ENCODE results near the gene PHYHD1. TPM values are rescaled to one million over a fixed set of nuclear protein-coding genes. Genes with fewer than 3 reads are reported as not detected.

The PHYHD1 gene
- polyA plus RNA-seq, 2 of the 4 experiments (the other 2 are of a cell fraction) = not detected

DNA sequence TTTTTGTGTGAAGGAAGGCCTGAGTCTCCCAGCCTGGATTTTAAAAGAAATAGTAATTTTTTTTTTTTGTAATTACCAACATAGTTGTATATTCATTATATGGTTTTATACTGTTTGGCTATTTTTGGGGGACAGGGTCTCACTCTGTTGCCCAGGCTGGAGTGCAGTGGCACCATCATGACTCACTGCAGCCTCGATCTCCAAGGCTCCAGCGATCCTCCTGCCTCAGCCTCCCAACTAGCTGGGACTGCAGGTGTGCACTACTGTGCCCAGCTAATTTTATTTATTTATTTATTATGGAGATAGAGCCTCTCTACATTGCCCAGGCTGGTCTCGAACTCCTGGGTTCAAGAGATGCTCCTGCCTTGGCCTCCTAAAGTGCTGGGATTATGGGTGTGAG lies 33.7 kb upstream of the PHYHD1 start:
- Histone ChIP-seq H3K4me3 (no peak overlapping the region), H3K4me2 (no peak overlapping the region), H3K27ac (no peak overlapping the region), H3K9me3 (no peaks in the 10 kb centered on the region), H3K4me1 (peaks cover 31% of the 10 kb centered on the region)
- TF ChIP-seq EHF (CRISPR knock-in tag; IDR thresholded peaks at IDR 0.05) (no peak), EHMT2 (IDR thresholded peaks at IDR 0.05; ENCODE audit: low read depth) (no peak), SREBF2 (IDR thresholded peaks at IDR 0.05) (no peak), HEYL (CRISPR knock-in tag; IDR thresholded peaks at IDR 0.05) (no peak), CBX2 (IDR thresholded peaks at IDR 0.05; ENCODE audit: borderline replicate concordance, low read depth) (no peak), CHD2 (IDR thresholded peaks at IDR 0.05; ENCODE audit: low read length, partially characterized antibody) (no peak), CBX8 (IDR thresholded peaks at IDR 0.05) (no peak), CEBPB (IDR thresholded peaks at IDR 0.05) (no peak), FOSL2 (IDR thresholded peaks at IDR 0.05) (no peak), FOSL2 (CRISPR knock-in tag; IDR thresholded peaks at IDR 0.05) (no peak), TP53 (CRISPR knock-in tag; IDR thresholded peaks at IDR 0.05) (no peak), KDM1A (IDR thresholded peaks at IDR 0.05; ENCODE audit: low read depth) (no peak), HOXB5 (CRISPR knock-in tag; IDR thresholded peaks at IDR 0.05) (no peak), SMC3 (IDR thresholded peaks at IDR 0.05) (no peak)
- TF ChIP-seq, protein P1, sequence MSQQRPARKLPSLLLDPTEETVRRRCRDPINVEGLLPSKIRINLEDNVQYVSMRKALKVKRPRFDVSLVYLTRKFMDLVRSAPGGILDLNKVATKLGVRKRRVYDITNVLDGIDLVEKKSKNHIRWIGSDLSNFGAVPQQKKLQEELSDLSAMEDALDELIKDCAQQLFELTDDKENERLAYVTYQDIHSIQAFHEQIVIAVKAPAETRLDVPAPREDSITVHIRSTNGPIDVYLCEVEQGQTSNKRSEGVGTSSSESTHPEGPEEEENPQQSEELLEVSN (IDR thresholded peaks at IDR 0.05; ENCODE audit: borderline replicate concordance, low read depth) = no peak
- TF ChIP-seq, protein P2, sequence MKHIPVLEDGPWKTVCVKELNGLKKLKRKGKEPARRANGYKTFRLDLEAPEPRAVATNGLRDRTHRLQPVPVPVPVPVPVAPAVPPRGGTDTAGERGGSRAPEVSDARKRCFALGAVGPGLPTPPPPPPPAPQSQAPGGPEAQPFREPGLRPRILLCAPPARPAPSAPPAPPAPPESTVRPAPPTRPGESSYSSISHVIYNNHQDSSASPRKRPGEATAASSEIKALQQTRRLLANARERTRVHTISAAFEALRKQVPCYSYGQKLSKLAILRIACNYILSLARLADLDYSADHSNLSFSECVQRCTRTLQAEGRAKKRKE (CRISPR knock-in tag; IDR thresholded peaks at IDR 0.05; ENCODE audit: low read depth) = no peak
- WGBS (ENCODE audit: missing lambda C conversion rate) = 93% methylated on average over 3 of the region's 3 CpGs
- FAIRE-seq (no peak), ATAC-seq (no peak), DNase-seq (ENCODE audit: low read depth in 1 of 2, low spot score in 1 of 2) (no peak)
- ChIA-PET CTCF (interaction anchor here (1.2 to 3.2 kb wide), 3 partner anchors 13 to 41 kb away, joined by 3 to 13 read pairs (median 4); no protein-coding TSS in a partner anchor), POLR2A (no interaction called here)

DNA sequence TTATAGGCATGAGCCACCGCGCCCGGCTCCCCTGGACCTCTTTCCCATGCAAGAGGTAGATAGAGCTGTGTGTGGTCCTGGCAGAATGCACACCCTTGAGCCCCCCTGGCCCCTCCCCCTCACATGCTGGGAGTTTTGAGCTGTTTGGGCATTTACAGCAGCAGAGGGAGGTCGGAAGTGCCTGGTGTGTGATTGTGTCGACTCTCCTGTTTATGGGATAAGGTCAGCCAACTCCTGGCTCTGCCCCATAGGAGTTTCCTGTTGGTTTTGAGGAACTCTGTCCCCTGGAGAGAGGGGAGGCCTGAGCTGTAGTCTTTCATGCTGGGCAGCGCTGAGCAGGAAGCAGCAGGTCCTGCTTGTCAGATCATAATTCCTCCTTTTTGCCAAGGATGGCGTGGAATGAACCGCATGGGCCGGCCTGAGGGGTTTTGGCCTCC lies 32.9 kb upstream of the PHYHD1 start:
- H3K4me2 ChIP-seq = no peak overlapping the region
- H3K9me3 ChIP-seq = no peaks in the 10 kb centered on the region
- peaks cover 40% of the 10 kb centered on the region for H3K4me1 ChIP-seq
- FAIRE-seq (no peak), ATAC-seq (no peak), DNase-seq (ENCODE audit: low read depth in 1 of 2, low spot score in 1 of 2) (no peak)
- TF ChIP-seq RNF2 (IDR thresholded peaks at IDR 0.05; ENCODE audit: borderline replicate concordance, low read depth) (no peak), TP53 (CRISPR knock-in tag; IDR thresholded peaks at IDR 0.05) (no peak), CBX2 (IDR thresholded peaks at IDR 0.05; ENCODE audit: borderline replicate concordance, low read depth) (no peak), FOSL2 (IDR thresholded peaks at IDR 0.05) (no peak), FOSL2 (CRISPR knock-in tag; IDR thresholded peaks at IDR 0.05) (no peak), JUNB (IDR thresholded peaks at IDR 0.05) (no peak), FOSB (CRISPR knock-in tag; IDR thresholded peaks at IDR 0.05) (no peak), CBX8 (IDR thresholded peaks at IDR 0.05) (no peak), EHMT2 (IDR thresholded peaks at IDR 0.05; ENCODE audit: low read depth) (no peak), MYC (IDR thresholded peaks at IDR 0.05; ENCODE audit: borderline replicate concordance, low read length) (no peak), CHD2 (IDR thresholded peaks at IDR 0.05; ENCODE audit: low read length, partially characterized antibody) (no peak), EHF (CRISPR knock-in tag; IDR thresholded peaks at IDR 0.05) (no peak), CEBPB (IDR thresholded peaks at IDR 0.05) (no peak), NR3C1 (IDR thresholded peaks at IDR 0.05) (no peak)
- TF ChIP-seq, protein P3, sequence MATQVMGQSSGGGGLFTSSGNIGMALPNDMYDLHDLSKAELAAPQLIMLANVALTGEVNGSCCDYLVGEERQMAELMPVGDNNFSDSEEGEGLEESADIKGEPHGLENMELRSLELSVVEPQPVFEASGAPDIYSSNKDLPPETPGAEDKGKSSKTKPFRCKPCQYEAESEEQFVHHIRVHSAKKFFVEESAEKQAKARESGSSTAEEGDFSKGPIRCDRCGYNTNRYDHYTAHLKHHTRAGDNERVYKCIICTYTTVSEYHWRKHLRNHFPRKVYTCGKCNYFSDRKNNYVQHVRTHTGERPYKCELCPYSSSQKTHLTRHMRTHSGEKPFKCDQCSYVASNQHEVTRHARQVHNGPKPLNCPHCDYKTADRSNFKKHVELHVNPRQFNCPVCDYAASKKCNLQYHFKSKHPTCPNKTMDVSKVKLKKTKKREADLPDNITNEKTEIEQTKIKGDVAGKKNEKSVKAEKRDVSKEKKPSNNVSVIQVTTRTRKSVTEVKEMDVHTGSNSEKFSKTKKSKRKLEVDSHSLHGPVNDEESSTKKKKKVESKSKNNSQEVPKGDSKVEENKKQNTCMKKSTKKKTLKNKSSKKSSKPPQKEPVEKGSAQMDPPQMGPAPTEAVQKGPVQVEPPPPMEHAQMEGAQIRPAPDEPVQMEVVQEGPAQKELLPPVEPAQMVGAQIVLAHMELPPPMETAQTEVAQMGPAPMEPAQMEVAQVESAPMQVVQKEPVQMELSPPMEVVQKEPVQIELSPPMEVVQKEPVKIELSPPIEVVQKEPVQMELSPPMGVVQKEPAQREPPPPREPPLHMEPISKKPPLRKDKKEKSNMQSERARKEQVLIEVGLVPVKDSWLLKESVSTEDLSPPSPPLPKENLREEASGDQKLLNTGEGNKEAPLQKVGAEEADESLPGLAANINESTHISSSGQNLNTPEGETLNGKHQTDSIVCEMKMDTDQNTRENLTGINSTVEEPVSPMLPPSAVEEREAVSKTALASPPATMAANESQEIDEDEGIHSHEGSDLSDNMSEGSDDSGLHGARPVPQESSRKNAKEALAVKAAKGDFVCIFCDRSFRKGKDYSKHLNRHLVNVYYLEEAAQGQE (IDR thresholded peaks at IDR 0.05) = no peak
- TF ChIP-seq, protein P2 (CRISPR knock-in tag; IDR thresholded peaks at IDR 0.05; ENCODE audit: low read depth) = no peak
- TF ChIP-seq, protein P1 (IDR thresholded peaks at IDR 0.05; ENCODE audit: borderline replicate concordance, low read depth) = no peak
- TF ChIP-seq, protein P4, sequence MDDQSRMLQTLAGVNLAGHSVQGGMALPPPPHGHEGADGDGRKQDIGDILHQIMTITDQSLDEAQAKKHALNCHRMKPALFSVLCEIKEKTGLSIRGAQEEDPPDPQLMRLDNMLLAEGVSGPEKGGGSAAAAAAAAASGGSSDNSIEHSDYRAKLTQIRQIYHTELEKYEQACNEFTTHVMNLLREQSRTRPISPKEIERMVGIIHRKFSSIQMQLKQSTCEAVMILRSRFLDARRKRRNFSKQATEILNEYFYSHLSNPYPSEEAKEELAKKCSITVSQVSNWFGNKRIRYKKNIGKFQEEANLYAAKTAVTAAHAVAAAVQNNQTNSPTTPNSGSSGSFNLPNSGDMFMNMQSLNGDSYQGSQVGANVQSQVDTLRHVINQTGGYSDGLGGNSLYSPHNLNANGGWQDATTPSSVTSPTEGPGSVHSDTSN (IDR thresholded peaks at IDR 0.05) = no peak
- 78% methylated on average over 9 of the region's 9 CpGs for WGBS (ENCODE audit: missing lambda C conversion rate)
- POLR2A ChIA-PET = no interaction called here
- CTCF ChIA-PET = interaction anchor here (0.6 to 3.6 kb wide), 5 partner anchors 25 to 186 kb away, joined by 3 to 34 read pairs (median 3); partner anchors contain the start of gene PKN3
- H3K27ac ChIP-seq = peak overlapping the region in 1 of 2 experiments; percentile 13; a peak in 1 of 6 replicates
- H3K4me3 ChIP-seq = no peak overlapping the region

All from A549 (cell line).